Endothelial cell of umbilical vein (primary cell): ENCODE measurements around the gene DZIP3. TPM values are rescaled to one million over a fixed set of nuclear protein-coding genes. Genes with fewer than 3 reads are reported as not detected.

ENCODE experiments used
- BruUV-seq: library from RNA; stranded (reverse); fragments of 400-500 nt; replicated peaks from 2 replicates; lab custom pipeline; 2021; lab: Mats Ljungman, UMichigan
- CTCF ChIA-PET: fragments of 300-600, 350-600 bp; sonication (Branson Sonifier 250); formaldehyde crosslinking; loops from one replicate; lab custom pipeline; 2021; ENCODE audit warnings: antibody characterized with exemption, inconsistent platforms; lab: Charles Lee
- POLR2A ChIA-PET: fragments of 300-600, 350-600 bp; sonication (Branson Sonifier 250); formaldehyde crosslinking; loops from one replicate; lab custom pipeline; 2021; ENCODE audit warnings: antibody characterized with exemption, inconsistent platforms; lab: Charles Lee
- DNase-seq: peaks from one replicate; pipeline ENCODE4 v3.0.0-alpha.2; 2011; ENCODE audit warnings: low read depth, low spot score
- FAIRE-seq: peaks from 2 replicates; lab custom pipeline; 2011; peaks lifted over from hg19 to GRCh38; lab: Jason Lieb, UNC
- H2AFZ ChIP-seq: 2 replicates; pipeline ENCODE4 v1.6.0; 2012; ENCODE audit warnings: low read depth, low read length, control low read depth, inconsistent platforms
- H3K27ac ChIP-seq: 2 replicates; pipeline ENCODE4 v1.5.1; 2011; ENCODE audit warnings: low read depth, mild to moderate bottlenecking, control low read depth, low read length, moderate library complexity; ENCODE audit not compliant: insufficient read depth
- H3K27me3 ChIP-seq, 2 experiments: 2 replicates each; pipeline versions ENCODE4 v1.6.0 to v1.6.1; 2011; ENCODE audit warnings: low read length in 2 of 2, mixed read lengths in 1 of 2; ENCODE audit not compliant: control insufficient read depth in 2 of 2, insufficient read depth in 2 of 2
- H3K36me3 ChIP-seq, 2 experiments: 2 replicates in 1 of 2; 3 replicates in 1 of 2; pipeline ENCODE4 v1.5.1; 2011; ENCODE audit warnings: low read length in 2 of 2, mild to moderate bottlenecking in 1 of 2, moderate library complexity in 1 of 2; ENCODE audit not compliant: control insufficient read depth in 2 of 2, insufficient read depth in 2 of 2; ENCODE audit errors: extremely low read depth in 1 of 2
- H3K4me1 ChIP-seq: 3 replicates; pipeline ENCODE4 v1.5.1; 2011; ENCODE audit warnings: mild to moderate bottlenecking, low read length; ENCODE audit not compliant: control insufficient read depth, insufficient read depth; ENCODE audit errors: extremely low read depth
- H3K4me2 ChIP-seq: 2 replicates; pipeline ENCODE4 v1.6.1; 2011; ENCODE audit warnings: low read length, control low read depth, mixed read lengths; ENCODE audit not compliant: insufficient read depth
- H3K4me3 ChIP-seq, 3 experiments: fragments of 200-600 bp in 1 of 3; sonication (generic), shearing (Covaris generic) in 1 of 3; replicated peaks in 1 of 3; 2 replicates each; pipeline ENCODE4 v1.5.1; 2011 to 2016; ENCODE audit warnings: control low read depth in 3 of 3, low read length in 3 of 3, mild to moderate bottlenecking in 2 of 3, inconsistent platforms in 1 of 3, low read depth in 1 of 3, moderate library complexity in 1 of 3; ENCODE audit not compliant: insufficient read depth in 1 of 3
- H3K79me2 ChIP-seq: 2 replicates; pipeline ENCODE4 v1.6.0; 2012; ENCODE audit warnings: low read length, inconsistent platforms; ENCODE audit not compliant: control insufficient read depth, insufficient read depth
- H3K9ac ChIP-seq: replicated peaks from 2 replicates; pipeline ENCODE3; 2011; ENCODE audit warnings: low read length, control low read depth; ENCODE audit not compliant: insufficient read depth; ENCODE audit errors: extremely low read depth
- H3K9me1 ChIP-seq: replicated peaks from 3 replicates; pipeline ENCODE4 v1.6.0; 2011; ENCODE audit warnings: mild to moderate bottlenecking, low read length; ENCODE audit not compliant: control insufficient read depth, insufficient read depth; ENCODE audit errors: extremely low read depth
- H3K9me3 ChIP-seq: replicated peaks from 2 replicates; pipeline ENCODE4 v1.5.1; 2012; ENCODE audit warnings: low read length, inconsistent platforms; ENCODE audit not compliant: control insufficient read depth, insufficient read depth
- H4K20me1 ChIP-seq: replicated peaks from 2 replicates; pipeline ENCODE3; 2011; ENCODE audit warnings: mild to moderate bottlenecking, low read length; ENCODE audit not compliant: control insufficient read depth, insufficient read depth; ENCODE audit errors: extremely low read depth
- EZH2 ChIP-seq: IDR thresholded peaks from 2 replicates; pipeline ENCODE4 v1.6.1; 2012; ENCODE audit warnings: borderline replicate concordance, low read depth, mild to moderate bottlenecking, moderate library complexity, low read length, inconsistent platforms; ENCODE audit not compliant: severe bottlenecking
- GATA2 ChIP-seq: IDR thresholded peaks from 2 replicates; pipeline ENCODE4 v1.7.0; 2011; ENCODE audit warnings: low read depth, mild to moderate bottlenecking, moderate library complexity, mixed read lengths, low read length; ENCODE audit not compliant: insufficient read length, insufficient read depth
- JUN ChIP-seq: IDR thresholded peaks from 2 replicates; pipeline ENCODE4 v1.6.1; 2011; ENCODE audit warnings: borderline replicate concordance, low read depth; ENCODE audit not compliant: insufficient read length, insufficient read depth
- MYC ChIP-seq: IDR thresholded peaks from one replicate; pipeline ENCODE4 v1.6.1; 2011; ENCODE audit warnings: mild to moderate bottlenecking, low read depth, low read length
- POLR2A ChIP-seq: IDR thresholded peaks from 2 replicates; pipeline ENCODE4 v1.6.1; 2012; ENCODE audit warnings: low read depth, mild to moderate bottlenecking, control low read depth, low read length
- POLR2AphosphoS5 ChIP-seq: IDR thresholded peaks from 2 replicates; pipeline ENCODE4 v1.6.1; 2012; ENCODE audit warnings: low read depth, mild to moderate bottlenecking, control low read depth, low read length, moderate library complexity; ENCODE audit not compliant: insufficient read depth
- dilution Hi-C: fragments of 300-500 bp; cut with MboI; formaldehyde crosslinking; loops from one replicate; pipeline ENCODE4 v1.15.0; 2019; ENCODE audit warnings: low sequenced_read_pairs; ENCODE audit not compliant: extremely low pct_ligation_motif_present
- intact Hi-C: fragments of 100-400 bp; cut with micrococcal nuclease; formaldehyde crosslinking; loops from one replicate; pipeline ENCODE4 v1.10.0; 2022
- polyA plus RNA-seq, 4 experiments: library from polyadenylated mRNA; depleted of rRNA in 3 of 4; stranded (reverse) in 3 of 4; unstranded in 1 of 4; fragments of >200 nt; gene quantifications; 2 replicates each; pipeline versions ENCODE4 v1.2.1 to v1.2.3, GENCODE V29; 2011 to 2012; ENCODE audit warnings: missing spikeins in 1 of 4
- total RNA-seq: library from RNA; stranded (reverse); gene quantifications from 2 replicates; pipeline ENCODE4 v1.2.3, GENCODE V29; 2021
- TF ChIP-seq, protein P1 (sequence below): IDR thresholded peaks from 2 replicates; pipeline ENCODE4 v1.6.1; 2011; ENCODE audit not compliant: insufficient read depth, insufficient read length
- TF ChIP-seq, protein P2 (sequence below), 2 donors: IDR thresholded peaks; 1 replicate in 1 of 2; 2 replicates in 1 of 2; pipeline ENCODE4 v1.5.1; 2011; ENCODE audit warnings: low read length in 2 of 2, mild to moderate bottlenecking in 2 of 2, moderate library complexity in 2 of 2, control low read depth in 1 of 2, inconsistent platforms in 1 of 2, low read depth in 1 of 2; ENCODE audit not compliant: insufficient read depth in 1 of 2; ENCODE audit errors: extremely low read depth in 1 of 2

Gene DZIP3
- total and polyA plus RNA-seq, 2 donors (not counting 3 experiments of a cell fraction or from before 2014, with no cell fraction given): 1.9 to 6.5 TPM

GRCh38 chr3:108602249-108602934 lies 12.9 kb downstream of the DZIP3 start:
- no peak overlapping the region for H3K4me2 ChIP-seq

More at GRCh38 chr3:108602249-108602934, 12.9 kb downstream of the DZIP3 start:
- H3K27me3 ChIP-seq: no peaks in the 10 kb centered on the region
- H2AFZ ChIP-seq: no peak overlapping the region
- no TSS peak for BruUV-seq
- intact Hi-C loops: no loop called here
- H4K20me1 ChIP-seq: no peaks in the 10 kb centered on the region
- H3K9ac ChIP-seq: no peak overlapping the region
- no peaks in the 10 kb centered on the region for H3K79me2 ChIP-seq
- no peaks in the 10 kb centered on the region for H3K9me3 ChIP-seq
- DNase-seq (no peak), FAIRE-seq (no peak)
- no peak overlapping the region for H3K27ac ChIP-seq
- H3K4me1 ChIP-seq: peaks cover 10% of the 10 kb centered on the region
- H3K36me3 ChIP-seq: no peaks in the 10 kb centered on the region
- POLR2A ChIA-PET: interaction anchor here (1.3 kb wide), 1 partner anchor 12 kb away, joined by 3 read pairs; no protein-coding TSS in a partner anchor
- CTCF ChIA-PET: interaction anchor here (0.9 to 2.3 kb wide), 2 partner anchors 9 to 16 kb away, joined by 3 to 5 read pairs; no protein-coding TSS in a partner anchor
- dilution Hi-C loops: no loop called here
- TF ChIP-seq, protein P1, sequence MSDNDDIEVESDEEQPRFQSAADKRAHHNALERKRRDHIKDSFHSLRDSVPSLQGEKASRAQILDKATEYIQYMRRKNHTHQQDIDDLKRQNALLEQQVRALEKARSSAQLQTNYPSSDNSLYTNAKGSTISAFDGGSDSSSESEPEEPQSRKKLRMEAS: no peak
- no peak for TF ChIP-seq JUN
- no peak for TF ChIP-seq MYC
- TF ChIP-seq GATA2: no peak
- TF ChIP-seq EZH2: no peak
- TF ChIP-seq POLR2AphosphoS5: no peak
- no peak for TF ChIP-seq POLR2A
- TF ChIP-seq, protein P2, sequence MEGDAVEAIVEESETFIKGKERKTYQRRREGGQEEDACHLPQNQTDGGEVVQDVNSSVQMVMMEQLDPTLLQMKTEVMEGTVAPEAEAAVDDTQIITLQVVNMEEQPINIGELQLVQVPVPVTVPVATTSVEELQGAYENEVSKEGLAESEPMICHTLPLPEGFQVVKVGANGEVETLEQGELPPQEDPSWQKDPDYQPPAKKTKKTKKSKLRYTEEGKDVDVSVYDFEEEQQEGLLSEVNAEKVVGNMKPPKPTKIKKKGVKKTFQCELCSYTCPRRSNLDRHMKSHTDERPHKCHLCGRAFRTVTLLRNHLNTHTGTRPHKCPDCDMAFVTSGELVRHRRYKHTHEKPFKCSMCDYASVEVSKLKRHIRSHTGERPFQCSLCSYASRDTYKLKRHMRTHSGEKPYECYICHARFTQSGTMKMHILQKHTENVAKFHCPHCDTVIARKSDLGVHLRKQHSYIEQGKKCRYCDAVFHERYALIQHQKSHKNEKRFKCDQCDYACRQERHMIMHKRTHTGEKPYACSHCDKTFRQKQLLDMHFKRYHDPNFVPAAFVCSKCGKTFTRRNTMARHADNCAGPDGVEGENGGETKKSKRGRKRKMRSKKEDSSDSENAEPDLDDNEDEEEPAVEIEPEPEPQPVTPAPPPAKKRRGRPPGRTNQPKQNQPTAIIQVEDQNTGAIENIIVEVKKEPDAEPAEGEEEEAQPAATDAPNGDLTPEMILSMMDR (IDR thresholded peaks at IDR 0.05; ENCODE audit: extremely low read depth in 1 of 2, insufficient read depth in 1 of 2, low read depth in 1 of 2, low read length in 2 of 2): no peak
- H3K4me3 ChIP-seq: no peak overlapping the region
- H3K9me1 ChIP-seq: no peaks in the 10 kb centered on the region
